ENCODE results near the gene PMF1. TPM values are rescaled to one million over a fixed set of nuclear protein-coding genes. Genes with fewer than 3 reads are reported as not detected.
"Not testable (repeated sequence)": the region's sequence is repeated elsewhere in the genome, so short reads cannot be mapped to it uniquely, and the experiment has no call there.

The PMF1 gene
- 10 to 100 TPM; 79.7 to 82.9 TPM for total RNA-seq

DNA sequence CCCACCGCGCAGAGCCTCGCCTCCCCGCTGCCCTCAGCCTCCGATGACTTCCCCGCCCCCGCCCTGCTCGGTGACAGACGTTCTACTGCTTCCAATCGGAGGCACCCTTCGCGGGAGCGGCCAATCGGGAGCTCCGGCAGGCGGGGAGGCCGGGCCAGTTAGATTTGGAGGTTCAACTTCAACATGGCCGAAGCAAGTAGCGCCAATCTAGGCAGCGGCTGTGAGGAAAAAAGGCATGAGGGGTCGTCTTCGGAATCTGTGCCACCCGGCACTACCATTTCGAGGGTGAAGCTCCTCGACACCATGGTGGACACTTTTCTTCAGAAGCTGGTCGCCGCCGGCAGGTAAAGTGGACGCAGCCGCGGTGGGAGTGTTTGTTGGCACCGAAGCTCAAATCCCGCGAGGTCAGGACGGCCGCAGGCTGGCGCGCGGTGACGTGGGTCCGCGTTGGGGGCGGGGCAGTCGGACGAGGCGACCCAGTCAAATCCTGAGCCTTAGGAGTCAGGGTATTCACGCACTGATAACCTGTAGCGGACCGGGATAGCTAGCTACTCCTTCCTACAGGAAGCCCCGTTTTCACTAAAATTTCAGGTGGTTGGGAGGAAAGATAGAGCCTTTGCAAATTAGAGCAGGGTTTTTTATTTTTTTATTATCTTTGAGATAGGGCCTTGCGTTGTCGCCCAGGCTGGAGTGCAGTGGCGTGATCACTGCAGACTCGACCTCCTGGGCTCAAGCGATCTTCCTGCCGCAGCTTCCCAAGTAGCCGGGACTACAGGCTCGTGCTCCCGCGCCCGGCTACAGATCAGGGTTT, at the start of gene PMF1:
Gene PMF1, plus strand, starts transcription at position 175 of the 811 bp plus-strand sequence. Its CDS starts 9 bp downstream, at position 184.
- POLR2A ChIA-PET = interaction anchor here (0.6 to 2.9 kb wide), 17 partner anchors 8 to 125 kb away, joined by 3 to 42 read pairs (median 3); partner anchors contain the start of genes CCT3, SLC25A44 and TSACC
- CTCF ChIA-PET = interaction anchor here (1.4 to 4.8 kb wide), 8 partner anchors 9 to 116 kb away, joined by 4 to 54 read pairs (median 6); partner anchors contain the start of gene SLC25A44

DNA sequence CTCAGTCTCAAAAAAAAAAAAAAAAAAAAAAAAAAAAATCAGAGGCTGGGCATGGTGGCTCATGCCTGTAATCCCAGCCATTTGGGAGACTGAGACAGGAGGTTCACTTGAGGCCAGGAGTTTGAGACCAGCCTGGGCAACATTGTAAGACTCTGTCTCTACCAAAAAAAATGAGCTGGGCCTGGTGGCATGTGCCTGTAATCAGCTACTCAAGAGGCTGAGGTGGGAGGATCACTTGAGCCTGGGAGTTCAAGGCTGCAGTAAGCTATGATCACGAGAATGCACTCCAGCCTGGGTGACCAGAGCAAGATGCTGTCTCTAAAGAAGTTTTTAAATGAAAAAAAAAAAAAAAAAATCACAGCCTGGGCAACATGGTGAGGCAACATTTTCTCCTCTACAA, 49.1 kb upstream of the PMF1 start:
- ChIA-PET CTCF (interaction anchor here (0.5 to 1.5 kb wide), 6 partner anchors 10 to 322 kb away, joined by 3 to 6 read pairs (median 3); no protein-coding TSS in a partner anchor), POLR2A (interaction anchor here (0.7 kb wide), 2 partner anchors 54 to 127 kb away, joined by 5 to 8 read pairs; no protein-coding TSS in a partner anchor)

DNA sequence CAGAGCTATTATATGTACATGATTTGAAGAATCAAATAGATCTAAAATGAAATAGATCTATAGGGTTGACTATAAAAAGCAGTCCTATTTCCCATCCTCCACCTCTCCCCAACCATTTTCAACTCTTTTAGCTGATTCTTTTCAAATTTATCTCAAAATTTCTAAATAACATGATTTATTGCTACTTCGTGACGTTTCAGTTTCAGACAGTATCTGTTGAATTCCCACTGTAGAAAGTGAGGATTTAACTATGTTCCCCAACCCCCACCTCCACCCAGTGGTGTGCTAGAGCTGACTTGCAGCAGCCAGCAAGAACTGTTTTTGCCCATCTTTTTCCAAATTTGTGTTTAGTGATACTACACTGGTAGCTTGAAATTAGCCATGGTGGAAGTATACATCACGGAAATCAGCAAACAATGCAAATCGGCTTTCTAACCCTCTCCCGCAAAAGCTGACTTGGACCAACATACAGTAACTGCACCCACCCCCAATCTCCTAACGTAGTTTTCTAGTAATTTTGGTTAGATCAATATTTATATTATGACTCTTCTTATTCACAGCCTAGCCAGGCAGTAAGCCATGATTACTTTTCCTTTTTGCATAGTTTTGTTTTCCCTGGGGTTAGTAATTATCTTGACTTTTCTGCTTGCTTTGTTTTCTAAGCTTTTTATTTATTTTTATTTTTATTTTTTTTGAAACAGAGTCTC, 48.5 kb upstream of the PMF1 start:
- POLR2A ChIA-PET = interaction anchor here (0.7 kb wide), 2 partner anchors 54 to 127 kb away, joined by 5 to 8 read pairs; no protein-coding TSS in a partner anchor
- CTCF ChIA-PET = interaction anchor here (0.5 to 1.5 kb wide), 6 partner anchors 9 to 321 kb away, joined by 3 to 8 read pairs (median 4); no protein-coding TSS in a partner anchor

- POLR2A ChIA-PET = no interaction called here
- CTCF ChIA-PET = interaction anchor here (0.6 to 1.5 kb wide), 4 partner anchors 8 to 69 kb away, joined by 3 to 8 read pairs (median 4); no protein-coding TSS in a partner anchor
Measured at GRCh38 chr1:156165083-156165482, 47.7 kb upstream of the PMF1 start.

GRCh38 chr1:156167536-156167935, 45.3 kb upstream of the PMF1 start:
- CTCF ChIA-PET = interaction anchor here (1.0 kb wide), 1 partner anchor 15 kb away, joined by 3 read pairs; no protein-coding TSS in a partner anchor
- POLR2A ChIA-PET = no interaction called here

DNA sequence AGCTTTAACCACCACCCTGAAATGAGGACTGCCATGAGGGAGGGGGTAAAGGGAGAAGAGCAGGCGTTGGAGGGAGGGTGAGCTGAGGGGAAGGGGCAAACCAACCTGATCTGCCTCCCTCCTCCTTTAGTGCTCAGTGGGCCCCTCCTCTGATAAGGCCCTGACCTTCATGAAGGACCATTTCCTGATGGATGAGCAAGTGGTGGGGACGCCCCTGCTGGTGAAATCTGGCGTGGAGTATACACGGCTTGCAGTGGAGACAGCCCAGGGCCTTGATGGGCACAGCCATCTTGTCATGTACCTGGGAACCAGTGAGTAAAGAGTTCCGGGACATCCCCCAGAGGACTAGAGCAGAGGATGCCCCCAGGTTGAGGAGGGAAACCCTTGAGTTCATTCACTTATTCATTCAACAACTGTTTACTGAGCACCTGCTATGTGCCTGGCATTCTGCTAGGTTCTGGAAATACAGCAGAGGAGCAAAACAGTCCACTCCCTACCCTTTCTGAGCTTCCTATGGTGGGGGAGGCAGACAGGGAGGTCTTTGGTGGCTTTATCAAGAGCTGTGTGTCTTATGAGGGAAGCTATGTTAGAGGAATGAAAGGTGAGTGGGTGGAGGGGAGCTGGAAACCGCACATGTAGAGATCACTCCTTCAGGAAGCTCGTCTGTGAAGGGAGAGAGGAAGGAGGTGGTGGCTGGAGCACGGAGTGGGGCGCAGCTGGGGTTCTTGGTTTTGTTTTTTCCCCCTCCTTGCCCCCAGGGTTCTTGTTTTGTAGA, 39.9 kb upstream of the PMF1 start:
- POLR2A ChIA-PET = interaction anchor here (0.5 to 0.6 kb wide), 2 partner anchors 14 to 40 kb away, joined by 3 read pairs; partner anchors contain the start of gene PMF1

GRCh38 chr1:156176610-156177210, 36.1 kb upstream of the PMF1 start:
- POLR2A ChIA-PET = interaction anchor here (0.5 kb wide), 1 partner anchor 157 kb away, joined by 4 read pairs; no protein-coding TSS in a partner anchor
- CTCF ChIA-PET = interaction anchor here (1.0 to 1.2 kb wide), 2 partner anchors 17 to 50 kb away, joined by 3 read pairs; no protein-coding TSS in a partner anchor

More for the DNA sequence above, 39.9 kb upstream of the PMF1 start:
- CTCF ChIA-PET = interaction anchor here (1.0 kb wide), 1 partner anchor 9 kb away, joined by 6 read pairs; no protein-coding TSS in a partner anchor

GRCh38 chr1:156177919-156178654, 34.7 kb upstream of the PMF1 start:
- CTCF ChIA-PET = interaction anchor here (0.5 to 1.2 kb wide), 2 partner anchors 15 to 19 kb away, joined by 3 read pairs; no protein-coding TSS in a partner anchor
- POLR2A ChIA-PET = interaction anchor here (0.6 kb wide), 1 partner anchor 55 kb away, joined by 3 read pairs; no protein-coding TSS in a partner anchor

- ChIA-PET CTCF (no interaction called here), POLR2A (no interaction called here)
Measured at GRCh38 chr1:156180471-156180870, 32.3 kb upstream of the PMF1 start.

- POLR2A ChIA-PET = interaction anchor here (0.6 kb wide), 1 partner anchor 1096 kb away, joined by 3 read pairs; no protein-coding TSS in a partner anchor
- CTCF ChIA-PET = not testable (repeated sequence)
Measured at GRCh38 chr1:156181391-156181924, 31.3 kb upstream of the PMF1 start.

DNA sequence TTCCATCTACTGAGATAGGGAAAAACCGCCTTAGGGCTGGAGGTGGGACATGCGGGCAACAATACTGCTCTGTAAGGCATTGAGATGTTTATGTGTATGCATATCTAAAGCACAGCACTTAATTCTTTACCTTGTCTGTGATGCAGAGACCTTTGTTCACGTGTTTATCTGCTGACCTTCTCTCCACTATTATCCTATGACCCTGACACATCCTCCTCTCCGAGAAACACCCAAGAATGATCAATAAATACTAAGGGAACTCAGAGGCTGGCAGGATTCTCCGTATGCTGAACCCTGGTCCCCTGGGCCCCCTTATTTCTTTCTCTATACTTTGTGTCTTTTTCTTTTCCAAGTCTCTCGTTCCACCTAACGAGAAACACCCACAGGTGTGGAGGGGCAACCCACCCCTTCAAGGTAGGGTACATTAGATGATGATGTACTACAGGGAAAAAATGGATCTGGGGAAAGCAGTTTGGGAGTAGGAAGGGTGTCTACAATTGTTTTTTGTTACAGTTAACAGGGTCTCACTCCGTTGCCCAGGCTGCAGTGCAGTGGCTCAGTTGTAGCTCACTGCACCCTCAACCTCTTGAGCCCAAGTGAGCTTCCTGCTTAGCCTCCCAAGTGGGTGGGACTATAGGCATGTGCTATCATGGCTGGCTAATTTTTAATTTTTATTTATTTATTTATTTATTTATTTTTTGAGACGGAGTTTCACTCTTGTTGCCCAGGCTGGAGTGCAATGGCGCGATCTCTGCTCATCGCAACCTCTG, 30.6 kb upstream of the PMF1 start:
- POLR2A ChIA-PET = not testable (repeated sequence)
- CTCF ChIA-PET = interaction anchor here (1.7 kb wide), 1 partner anchor 12 kb away, joined by 3 read pairs; no protein-coding TSS in a partner anchor

DNA sequence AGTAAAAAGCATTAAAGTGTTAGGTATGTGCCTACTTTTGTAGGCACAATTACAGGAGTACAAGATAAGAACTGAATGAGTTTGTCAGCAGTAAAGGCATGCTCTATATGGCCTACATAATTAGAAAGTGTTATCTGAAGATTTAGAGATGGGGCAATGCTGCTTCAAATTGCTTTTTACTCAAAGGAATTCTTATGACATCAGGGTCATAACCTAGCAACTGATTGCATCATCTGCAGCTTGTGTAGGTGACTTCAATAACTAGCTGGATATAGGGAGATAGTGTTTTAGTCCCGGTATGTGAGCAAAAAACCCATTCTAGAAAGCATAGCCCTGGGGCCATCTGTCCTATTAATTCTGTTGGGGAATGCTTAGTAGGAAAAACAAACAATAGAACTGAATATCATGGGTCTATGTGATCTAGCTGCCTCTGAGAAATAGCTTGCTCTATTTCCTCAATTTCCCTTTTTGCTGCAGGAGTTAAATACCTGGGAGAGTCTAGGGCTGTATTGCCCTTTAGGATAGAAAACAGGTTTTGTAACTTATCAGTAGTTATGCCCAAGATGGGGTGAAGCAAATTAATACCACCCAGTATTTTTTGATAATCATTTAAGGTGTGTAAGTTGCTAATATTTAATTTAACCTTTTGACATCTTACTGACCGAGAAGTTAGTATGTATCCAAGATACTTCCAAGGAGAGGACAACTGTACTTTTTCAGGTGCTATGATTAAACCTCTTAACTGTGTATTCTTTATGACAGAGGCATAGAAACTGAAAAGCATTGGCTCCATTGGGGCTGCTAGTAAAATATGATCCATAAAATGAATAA, 26.2 kb upstream of the PMF1 start:
- CTCF ChIA-PET, POLR2A ChIA-PET: not testable (repeated sequence)

- CTCF ChIA-PET = interaction anchor here (1.4 kb wide), 1 partner anchor 35 kb away, joined by 3 read pairs; no protein-coding TSS in a partner anchor
- POLR2A ChIA-PET = not testable (repeated sequence)
Measured at GRCh38 chr1:156190265-156190664, 22.5 kb upstream of the PMF1 start.

DNA sequence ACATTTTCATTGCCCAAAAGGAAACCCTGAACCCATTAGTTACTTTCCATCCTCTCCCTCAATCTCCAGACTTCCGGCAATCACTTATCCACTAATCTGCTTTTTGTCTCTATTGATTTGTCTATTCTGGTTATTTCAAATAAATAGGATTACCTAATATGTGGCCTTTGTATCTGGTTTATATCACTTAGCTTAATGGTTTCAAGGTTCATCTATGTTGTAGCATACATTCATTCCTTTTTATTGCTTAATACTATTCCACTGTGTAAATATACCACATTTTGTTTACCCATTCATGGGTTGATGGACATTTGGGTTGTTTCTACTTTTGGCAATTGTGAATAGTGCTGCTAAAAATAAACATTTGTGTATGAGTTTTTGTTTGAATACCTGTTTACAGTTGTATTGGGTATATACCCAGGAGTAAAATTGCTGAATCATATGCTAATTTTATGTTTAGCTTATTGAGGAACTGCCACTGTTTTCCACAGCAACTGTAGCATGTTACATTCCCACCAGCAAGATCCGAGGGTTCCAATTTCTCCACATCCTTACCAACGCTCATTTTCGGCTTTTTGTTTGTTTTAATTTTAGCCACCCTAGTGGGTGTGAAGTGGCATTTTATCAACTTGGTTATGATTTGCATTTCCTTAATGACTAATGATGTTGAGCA, 21.4 kb upstream of the PMF1 start:
- ChIA-PET POLR2A (no interaction called here), CTCF (interaction anchor here (1.0 to 1.3 kb wide), 2 partner anchors 33 to 61 kb away, joined by 3 to 4 read pairs; no protein-coding TSS in a partner anchor)

DNA sequence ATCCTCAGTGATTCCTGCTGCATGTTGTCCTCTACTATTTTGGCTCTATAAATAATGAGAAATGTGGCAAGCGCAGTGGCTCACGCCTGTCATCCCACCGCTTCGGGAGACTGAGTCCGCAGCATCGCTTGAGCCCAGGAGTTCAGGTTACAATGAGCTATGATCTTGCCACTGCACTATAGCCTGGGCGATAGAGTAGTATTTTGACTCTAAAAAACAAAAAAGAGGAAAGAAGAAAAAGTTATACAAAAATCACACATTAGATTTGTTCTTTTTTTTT, 19.7 kb upstream of the PMF1 start:
- ChIA-PET CTCF (interaction anchor here (0.5 to 3.7 kb wide), 5 partner anchors 20 to 97 kb away, joined by 3 to 15 read pairs (median 9); partner anchors contain the start of gene PMF1), POLR2A (interaction anchor here (0.9 to 2.0 kb wide), 3 partner anchors 20 to 89 kb away, joined by 3 to 17 read pairs (median 3); partner anchors contain the start of genes PMF1 and SMG5)

Measured in activated CD8-positive, alpha-beta memory T cell treated with anti-CD3 and anti-CD28 coated beads for 36 hours (primary cell).